ENCODE data around the gene HJURP.
"Not testable (repeated sequence)": the region's sequence is repeated elsewhere in the genome, so short reads cannot be mapped to it uniquely, and the experiment has no call there.

Gene HJURP, protein sequence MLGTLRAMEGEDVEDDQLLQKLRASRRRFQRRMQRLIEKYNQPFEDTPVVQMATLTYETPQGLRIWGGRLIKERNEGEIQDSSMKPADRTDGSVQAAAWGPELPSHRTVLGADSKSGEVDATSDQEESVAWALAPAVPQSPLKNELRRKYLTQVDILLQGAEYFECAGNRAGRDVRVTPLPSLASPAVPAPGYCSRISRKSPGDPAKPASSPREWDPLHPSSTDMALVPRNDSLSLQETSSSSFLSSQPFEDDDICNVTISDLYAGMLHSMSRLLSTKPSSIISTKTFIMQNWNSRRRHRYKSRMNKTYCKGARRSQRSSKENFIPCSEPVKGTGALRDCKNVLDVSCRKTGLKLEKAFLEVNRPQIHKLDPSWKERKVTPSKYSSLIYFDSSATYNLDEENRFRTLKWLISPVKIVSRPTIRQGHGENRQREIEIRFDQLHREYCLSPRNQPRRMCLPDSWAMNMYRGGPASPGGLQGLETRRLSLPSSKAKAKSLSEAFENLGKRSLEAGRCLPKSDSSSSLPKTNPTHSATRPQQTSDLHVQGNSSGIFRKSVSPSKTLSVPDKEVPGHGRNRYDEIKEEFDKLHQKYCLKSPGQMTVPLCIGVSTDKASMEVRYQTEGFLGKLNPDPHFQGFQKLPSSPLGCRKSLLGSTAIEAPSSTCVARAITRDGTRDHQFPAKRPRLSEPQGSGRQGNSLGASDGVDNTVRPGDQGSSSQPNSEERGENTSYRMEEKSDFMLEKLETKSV

DNA sequence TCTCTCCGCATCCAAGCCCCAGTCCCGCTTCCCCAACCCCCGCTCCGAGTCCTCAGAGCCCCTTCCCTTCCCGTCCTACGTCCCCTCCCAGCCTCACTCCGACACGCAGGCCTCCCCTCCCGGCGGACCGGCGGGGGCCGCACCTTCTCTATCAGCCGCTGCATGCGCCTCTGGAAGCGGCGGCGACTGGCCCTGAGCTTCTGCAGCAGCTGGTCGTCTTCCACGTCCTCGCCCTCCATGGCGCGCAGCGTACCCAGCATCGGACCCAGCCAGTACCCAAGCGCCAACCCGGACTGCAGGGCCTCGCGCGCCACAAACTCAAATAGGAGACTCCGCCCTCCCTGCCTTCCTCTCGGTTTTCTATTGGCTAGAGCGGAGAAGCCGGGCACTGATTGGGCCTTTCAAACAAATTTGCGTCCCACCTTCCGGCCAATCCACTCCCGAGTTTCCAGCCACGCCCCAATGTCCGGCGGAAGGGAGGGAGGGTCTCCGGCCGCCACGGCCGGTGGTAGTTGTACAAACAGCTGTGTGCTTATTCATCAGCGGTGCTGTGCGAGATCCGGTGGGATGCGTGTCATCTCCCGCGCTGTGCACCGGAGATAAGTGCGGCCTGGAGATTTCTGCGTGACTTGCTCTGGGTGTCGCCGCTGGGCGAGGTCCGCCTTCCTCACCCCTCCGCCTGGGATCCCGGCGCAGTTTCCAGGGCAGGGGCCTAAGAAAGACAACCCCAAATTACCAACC lies at the start of gene HJURP:
TSS of gene HJURP (minus strand) at position 295 of the 741 bp plus-strand sequence. CDS start at position 260, 35 bp downstream.
- DNase-seq, result peak; percentile 84

DNA sequence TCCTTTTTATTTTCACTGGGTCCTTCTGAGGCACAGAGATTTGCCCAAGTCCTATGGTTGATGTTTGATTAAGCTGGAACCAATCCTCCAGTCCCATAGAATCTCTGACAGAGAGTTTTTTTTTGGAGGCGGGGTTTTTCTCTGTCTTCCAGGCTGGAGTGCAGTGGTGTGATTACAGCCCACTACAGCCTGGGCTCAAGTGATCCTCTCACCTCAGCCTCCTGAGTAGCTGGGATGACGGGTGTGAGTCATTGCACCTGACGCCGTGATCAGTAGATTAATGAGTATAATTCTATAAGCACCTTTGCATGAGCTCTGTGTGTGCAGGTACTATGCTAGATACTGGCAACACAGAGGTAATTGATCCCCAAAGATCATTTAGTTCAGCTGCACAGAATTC lies 47.5 kb upstream of the HJURP start:
- DNase-seq, result no peak

DNA sequence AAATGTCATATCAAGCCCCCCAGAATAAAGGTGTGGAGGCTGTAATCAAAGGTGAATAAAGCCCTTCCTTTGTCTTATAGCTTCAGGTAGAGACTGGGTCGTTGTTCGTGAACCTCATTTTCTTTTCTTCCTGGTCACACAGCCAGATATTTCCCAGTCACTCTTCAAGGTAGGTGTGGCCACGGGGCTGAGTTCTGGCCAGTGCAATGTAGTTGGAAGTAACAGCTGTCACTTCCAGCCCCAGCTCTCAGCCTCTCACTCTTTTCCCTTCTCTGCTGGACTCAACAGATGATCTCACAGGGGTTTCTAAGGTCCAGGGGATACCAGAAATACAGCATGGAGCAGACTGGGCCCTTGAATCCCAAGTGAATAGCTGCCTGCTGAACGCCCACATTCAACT lies 47.0 kb upstream of the HJURP start:
- no peak for DNase-seq

DNA sequence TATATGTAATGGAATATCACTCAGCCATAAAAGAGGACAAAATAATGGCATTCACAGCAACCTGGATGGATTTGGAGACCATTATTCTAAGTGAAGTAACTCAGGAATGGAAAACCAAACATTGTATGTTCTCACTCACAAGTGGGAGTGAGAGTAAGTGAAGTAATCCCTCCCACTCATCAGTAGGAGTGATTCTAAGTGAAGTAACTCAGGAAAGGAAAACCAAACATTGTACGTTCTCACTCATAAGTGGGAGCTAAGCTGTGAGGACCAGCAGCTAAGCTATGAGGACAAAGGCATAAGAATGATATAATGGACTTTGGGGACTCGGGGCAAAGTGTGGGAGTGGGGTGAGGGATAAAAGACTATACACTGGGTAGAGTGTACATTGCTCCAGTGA lies 41.9 kb upstream of the HJURP start:
- not testable (repeated sequence) for DNase-seq

DNA sequence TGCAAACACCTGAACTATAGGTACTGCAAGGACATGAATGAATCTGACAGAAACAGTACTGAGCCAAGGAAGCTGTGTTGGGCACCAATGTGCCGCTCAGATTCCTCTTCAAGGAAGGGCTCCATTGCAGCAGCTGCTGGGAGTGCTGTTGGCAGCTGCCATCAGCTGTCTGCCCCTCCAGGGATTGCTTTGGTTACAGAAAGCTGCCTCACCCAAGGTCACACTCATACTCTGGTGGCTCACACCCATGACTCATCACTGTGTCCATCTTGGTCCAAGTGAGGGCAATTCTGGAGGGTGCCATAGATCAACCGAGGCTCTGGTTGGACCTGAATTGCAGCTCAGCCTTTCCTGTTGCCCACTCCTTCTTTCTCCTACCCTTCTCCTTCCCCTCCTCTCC lies 38.5 kb upstream of the HJURP start:
- DNase-seq, result no peak

DNA sequence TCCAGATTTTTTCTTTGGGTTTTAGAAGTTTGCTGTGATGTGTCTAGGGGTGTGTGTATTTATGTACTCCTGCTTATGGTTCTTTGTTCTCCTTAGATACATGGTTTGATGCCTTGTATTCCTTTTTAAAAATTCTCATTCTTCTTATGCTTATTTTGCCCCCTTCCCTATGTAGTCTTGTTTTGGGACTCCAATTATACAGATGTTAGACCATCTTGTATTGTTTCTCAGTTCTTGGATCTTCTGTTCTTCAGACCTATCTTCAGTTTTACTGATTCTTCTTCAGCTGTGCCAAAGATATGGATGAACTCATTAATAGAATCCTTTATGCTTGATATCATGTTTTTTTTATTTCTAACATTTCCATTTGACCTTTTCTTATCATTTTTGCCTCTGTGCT lies 28.0 kb upstream of the HJURP start:
- DNase-seq, result no peak

DNA sequence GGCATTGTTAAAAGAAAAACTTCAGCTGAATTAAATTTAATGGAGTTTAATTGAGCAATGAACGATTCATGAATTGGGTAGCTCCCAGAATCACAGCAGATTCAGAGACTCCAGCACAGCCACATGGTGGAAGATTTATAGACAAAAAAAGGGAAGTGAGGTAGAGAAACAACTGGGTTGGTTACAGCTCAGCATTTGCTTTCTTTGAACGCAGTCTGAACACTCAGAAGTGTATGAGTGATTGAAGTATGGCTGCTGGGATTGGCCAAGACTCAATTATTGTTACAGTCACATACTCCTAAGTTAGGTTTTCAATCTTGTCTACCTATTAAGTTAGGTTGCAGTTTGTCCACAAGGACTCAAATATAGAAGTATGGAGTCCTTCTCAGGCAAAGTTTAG lies 17.8 kb upstream of the HJURP start:
- not testable (repeated sequence) for DNase-seq

DNA sequence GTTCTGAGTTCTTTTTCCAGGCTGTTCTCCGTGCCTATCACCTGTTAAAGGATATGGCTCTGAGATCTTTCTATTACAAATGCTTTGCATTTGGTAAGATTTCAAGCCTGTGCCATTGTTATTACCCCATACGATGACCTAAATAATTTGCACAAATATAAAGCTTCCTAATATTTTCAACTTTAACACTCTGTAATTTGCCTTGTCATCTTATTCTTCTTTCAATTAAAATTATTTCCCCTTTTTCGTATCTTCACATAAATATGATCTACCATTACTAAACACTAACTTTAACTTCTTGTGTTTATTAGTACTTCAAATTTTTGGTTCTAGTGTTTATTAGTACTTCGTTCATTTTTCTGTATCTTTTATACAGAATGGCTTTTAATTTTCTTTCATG lies 17.1 kb upstream of the HJURP start:
- no peak for DNase-seq

DNA sequence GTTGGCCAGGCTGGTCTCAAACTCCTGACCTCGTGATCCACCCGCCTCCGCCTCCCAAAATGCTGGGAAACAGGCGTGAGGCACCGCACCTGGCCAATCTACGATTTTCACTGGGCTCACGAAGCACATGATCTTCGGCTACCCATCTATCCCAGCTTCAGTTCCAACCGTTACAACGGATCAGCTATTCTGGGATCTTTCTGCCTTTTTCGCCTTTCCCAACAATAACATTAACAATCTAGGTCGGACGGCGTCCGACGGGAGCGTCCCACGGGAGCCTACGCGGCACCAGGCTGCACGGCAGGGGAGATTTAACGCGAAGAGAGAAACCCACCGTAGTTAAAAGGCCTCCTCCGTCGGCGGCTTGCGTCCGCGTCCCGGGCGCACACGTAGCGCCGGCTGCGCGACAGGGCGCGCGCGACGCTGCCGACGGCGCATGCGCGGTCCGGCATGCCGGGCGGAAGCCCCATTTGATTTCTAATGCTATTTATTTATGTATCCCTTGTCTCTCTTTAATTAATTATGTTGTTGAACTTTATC lies 13.7 kb upstream of the HJURP start, which contains the start of gene MSL3B:
TSS of gene MSL3B (minus strand) at position 394 of the 540 bp plus-strand sequence.
- DNase-seq, result peak; percentile 66

DNA sequence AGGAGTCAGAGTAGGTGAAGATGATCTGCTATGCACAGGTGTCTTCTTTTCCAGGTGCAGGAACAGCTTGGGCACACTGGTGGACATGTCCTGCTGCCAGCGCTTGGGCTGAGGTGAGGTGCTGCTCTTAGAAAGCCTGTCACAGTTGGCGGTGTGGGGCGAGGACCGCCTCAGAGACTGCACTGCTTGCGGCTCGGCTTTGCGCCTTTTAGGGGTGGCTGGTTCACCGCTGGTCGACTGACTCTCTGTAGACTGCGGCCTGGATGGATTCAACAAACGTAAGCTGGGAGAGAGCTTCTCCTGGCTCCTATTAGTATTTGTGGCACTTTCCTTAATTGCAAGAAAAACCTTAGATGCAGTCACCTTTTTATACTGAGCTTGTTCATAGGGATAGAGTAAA lies 12.1 kb upstream of the HJURP start:
- DNase-seq, result no peak

DNA sequence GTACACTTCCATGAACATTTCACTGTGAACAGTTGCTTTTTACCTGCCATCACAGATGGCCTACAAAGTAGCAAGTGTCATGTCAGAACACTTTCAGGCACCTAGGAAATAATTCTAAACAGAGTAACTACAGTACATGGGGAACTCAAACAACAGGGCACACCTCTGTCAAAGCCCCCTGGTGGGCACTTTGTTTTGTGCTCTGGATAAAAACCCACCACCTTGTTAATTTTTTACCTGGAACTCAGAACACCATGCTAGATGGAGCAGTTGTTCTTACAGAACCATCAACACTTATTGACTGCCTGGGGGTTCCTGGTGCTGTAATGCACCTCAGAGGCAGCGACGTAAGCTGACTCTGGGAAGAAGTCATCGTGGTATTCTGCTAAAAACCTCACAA lies 11.5 kb upstream of the HJURP start:
- DNase-seq, result no peak

DNA sequence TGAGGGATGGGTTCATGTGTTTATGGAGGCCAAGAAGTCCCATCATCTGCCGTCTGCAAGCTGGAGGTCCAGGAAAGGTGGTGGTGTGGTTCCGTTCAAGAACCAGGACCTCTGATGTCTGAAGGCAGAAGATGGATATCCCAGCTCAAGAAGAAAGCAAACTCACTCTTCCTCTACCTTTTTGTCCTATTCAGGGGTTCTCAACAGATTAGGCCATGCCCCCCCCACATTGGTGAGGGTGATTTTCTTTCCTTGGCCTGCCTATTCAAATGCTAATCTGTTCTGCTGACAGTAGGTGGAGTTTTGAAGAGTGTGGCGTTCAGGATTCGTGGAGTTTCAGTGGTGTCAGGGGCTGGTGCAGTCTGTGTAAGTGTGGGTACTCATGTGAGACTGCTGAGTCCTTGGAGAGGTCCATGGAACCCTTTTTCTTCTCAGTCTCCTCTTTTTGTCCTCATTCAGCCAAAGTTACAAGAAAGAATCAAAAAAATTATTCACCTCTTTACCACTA lies 8.0 kb upstream of the HJURP start:
- no peak for DNase-seq

DNA sequence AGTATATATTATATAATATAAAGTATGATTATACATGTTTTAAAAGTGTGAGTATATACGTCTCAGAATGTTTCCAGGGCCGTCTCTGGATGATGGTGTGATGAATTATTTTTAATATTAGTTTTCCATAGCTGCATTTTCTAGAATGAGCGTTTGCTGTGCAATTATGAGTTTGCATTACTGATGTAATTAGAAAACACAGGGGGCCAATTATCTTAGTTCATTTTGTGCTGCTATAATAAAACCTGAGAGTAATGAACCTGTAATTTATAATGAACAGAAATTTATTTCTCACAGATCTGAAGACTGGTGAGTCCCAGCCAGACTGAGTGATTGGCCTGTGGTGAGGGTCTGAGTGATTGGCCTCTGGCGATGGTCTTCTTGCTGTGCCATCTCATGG lies 4.0 kb upstream of the HJURP start:
- no peak for DNase-seq

DNA sequence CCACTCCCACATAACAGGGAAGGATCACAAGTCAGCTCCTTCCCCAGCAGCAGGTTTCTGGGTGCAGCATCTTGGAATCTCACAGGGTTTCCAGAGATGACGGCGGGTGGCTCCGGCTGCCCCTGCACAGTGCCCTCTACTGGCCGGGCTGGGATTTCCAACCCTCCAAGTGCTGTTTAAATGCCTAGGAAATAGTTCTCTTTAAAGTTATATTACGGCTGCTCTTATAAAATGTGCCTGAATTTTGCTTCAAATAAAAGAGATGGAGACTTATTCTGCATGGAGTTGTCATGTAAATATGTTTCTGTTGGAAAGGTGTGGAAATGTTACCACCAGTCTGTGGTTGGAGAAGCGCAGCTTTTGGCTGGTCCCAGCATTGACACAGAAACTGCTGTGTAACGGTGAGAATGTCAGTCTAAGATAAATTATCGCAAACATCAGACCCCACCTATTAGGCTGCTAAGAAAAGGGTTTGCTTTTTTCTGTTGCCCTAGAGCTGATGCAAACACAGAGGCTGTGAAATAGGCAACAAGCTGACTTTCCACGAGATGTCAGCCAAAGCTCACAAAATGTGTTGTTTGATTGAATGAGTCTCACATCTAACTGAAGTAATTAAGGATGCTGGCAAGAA lies 3.3 kb upstream of the HJURP start:
- peak; percentile 65 for DNase-seq

DNA sequence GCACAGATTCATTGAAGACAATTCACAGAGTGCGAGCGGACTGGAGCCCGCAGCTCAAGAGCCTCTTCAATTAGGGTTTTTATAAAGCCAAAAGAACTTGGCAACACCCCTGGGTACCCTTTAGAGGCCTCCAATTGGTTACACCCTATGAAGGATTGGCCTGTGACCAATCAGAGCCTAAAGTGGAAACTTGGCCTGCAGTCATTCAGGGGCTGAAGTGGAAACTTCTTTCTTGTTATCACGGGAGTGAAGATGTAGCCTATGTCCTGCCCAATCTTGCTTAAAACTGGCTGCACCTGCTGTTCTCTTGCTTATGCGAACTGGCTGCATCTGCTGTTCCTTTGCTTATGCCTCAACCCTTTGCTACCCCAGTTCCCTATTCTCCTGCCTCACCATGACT lies 1.8 kb upstream of the HJURP start:
- DNase-seq, result no peak

DNA sequence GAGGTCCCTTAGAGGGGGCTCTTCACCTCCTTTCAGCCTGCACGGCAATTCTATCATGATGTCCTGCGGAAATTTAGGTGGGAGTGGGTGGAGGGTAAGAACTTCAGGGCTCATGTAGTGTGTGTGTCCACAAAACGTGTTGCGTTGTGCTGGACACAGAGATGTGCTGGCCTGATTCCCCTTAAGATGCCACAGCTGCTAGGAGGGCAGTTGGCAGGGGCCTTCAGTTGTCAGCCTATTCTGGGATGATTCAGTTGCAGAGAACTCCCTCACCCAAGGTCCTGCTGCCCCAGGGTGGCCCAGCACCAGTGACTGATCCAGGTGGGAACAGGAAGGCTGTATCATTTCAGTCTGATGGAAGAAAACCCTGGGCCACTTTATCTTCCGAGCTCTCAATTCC lies 1.0 kb upstream of the HJURP start:
- DNase-seq, result no peak

DNA sequence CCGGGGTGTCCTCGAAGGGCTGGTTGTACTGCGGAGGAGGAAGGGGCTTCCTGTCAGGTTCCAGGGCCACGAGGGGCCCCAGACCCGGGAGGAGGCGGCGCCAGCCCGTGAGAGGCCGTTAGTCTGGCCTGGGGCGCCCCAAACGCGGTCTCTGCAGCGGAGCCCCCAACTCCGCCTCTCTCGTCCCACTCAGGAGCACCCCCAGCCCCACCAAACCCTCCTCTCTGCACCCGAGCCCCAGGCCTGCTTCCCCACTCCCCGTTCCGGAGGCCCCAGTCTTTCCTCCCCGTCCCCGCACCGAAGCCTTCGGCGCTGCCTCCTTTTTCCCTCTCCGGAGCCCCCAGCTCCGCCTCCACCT lies 473 bp downstream of the HJURP start:
- no peak for DNase-seq

DNA sequence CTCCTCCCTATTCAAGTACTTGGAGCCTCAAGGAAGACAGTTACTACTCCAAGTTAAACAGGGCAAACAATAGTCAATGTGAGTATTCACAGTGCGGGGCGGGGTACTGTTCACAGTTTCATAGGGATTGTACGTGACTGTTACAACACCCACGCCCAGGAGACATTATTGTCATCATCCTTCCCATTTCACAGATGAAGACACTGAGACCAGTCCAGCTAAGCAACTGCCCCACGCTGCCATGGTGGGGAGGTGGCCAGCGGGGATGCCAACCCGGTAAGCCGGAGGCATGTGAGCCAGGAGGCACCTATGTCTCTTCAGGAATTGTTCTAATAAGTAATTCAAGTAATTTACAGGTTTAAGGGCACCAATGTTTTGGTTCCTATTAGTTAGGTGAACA lies 982 bp downstream of the HJURP start:
- no peak for DNase-seq

DNA sequence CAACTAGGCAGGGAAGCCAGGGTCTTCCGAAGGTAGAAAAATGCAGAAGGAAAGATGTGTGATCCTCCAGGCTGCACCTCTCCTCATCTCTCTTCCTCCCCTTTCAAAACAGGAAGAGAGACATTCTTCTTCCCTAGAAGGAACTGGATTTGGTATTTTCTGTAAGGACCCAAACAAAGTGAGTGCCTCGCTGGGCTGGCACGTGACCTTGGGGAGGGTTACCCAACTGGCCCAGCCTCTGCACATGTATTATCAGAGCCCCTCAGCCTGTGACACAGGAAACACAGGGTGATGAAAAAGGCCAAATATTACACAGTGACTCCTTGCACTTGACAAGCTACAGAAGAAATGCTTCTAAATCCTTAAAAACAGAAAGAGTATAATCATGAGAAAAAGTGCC lies 2.3 kb downstream of the HJURP start:
- DNase-seq, result no peak

DNA sequence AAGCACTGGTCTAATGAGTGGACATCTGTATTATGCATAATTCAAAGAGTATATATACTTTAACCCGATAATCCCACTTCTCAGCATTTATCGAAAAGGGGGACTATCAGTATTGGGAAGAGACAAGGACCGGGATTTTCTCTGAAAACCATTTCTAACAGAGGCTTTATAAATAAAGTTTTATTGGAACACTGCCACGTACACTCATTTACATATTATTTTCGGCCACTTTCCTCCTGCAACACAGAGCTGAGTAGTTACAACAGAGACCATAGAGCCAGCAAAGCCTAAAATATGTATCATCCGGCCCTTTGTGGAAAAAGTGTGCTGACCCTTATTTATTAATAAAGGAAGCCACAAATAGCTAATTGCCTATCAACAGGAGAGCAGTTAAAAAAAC lies 3.2 kb downstream of the HJURP start:
- no peak for DNase-seq

DNA sequence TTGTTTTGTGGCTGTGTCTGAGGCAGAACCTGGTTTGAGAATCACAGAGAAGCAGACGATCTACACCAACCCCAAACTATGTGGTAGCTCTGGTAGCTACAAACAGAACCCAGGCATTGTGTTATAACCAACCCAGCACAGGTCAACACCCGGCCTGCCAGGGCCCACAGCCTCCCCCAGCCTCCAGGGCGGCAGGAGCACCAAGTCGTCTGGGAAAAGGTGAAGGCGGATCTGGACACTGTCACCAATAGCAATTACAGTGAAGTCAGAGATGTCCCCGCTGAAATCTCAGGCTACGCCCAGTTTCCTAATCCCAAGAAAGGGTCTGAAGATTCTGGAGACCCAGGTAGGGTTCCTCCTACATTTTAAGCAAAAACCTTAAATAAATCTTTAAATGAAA lies 3.6 kb downstream of the HJURP start:
- DNase-seq, result no peak

DNA sequence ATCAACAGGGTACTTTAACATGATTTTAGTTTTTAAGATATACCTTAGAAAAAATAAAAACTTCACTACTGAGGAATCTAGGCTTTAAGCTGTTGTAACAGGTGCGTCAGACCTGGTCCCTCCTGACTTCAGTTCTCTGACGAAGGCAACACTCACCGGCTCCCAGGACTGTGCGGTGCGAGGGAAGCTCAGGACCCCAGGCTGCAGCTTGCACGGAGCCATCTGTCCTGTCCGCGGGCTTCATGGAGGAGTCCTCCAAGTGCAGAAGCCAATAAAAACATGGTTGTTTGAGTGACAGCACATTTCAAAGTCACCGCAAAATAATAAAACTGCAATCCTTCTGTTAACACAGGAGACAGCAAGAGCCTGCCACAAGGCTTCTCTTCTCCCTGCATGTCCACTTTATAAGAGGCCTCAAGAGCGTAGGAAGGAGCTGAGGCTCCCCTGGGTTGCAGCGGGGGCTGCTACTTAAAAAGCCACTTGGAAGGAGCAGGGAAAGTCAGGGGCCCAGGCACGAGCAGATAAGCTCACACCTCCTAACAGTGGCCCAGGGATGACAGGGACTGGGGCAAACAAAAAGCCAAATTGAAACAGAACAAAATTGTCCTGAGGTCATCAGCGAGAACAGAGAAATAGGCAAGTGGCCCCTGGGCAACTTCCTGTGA lies 4.6 kb downstream of the HJURP start:
- no peak for DNase-seq

All from activated T-cell treated with anti-CD3 and anti-CD28 coated beads, Interleukin-2, amount 50 U/mL, for 1 hour (primary cell).